Body of pancreas (tissue), 4 donors: ENCODE measurements around the gene PARVG.

Experiments used
- CTCF ChIP-seq, 7 experiments: fragments of 450-650 bp in 4 of 7; fragments of 200-600 bp in 3 of 7; sonication (generic) in 3 of 7; IDR thresholded peaks; one replicate each; pipeline ENCODE4 v1.5.1; 2016 to 2019; ENCODE audit warnings: antibody characterized with exemption in 7 of 7
- POLR2A ChIP-seq, 3 donors: fragments of 450-650 bp; IDR thresholded peaks; one replicate each; pipeline ENCODE4 v1.6.1; 2016; ENCODE audit warnings: antibody characterized with exemption in 3 of 3, mild to moderate bottlenecking in 2 of 3

- no peak for TF ChIP-seq CTCF (IDR thresholded peaks at IDR 0.05)
- TF ChIP-seq POLR2A (IDR thresholded peaks at IDR 0.05) = no peak
Measured at GRCh38 chr22:44242946-44243724, 62.4 kb downstream of the PARVG start.
